HepG2 (cell line): Measurements from ENCODE around the gene GPS1.

Experiments used
- CCAR2 ChIP-seq: fragments of 200-400 bp; formaldehyde crosslinking; optimal IDR thresholded peaks from 2 replicates; pipeline ENCODE3; 2018; ENCODE audit warnings: low read depth, mild to moderate bottlenecking, low read length, moderate library complexity
- DR1 ChIP-seq: sonication (generic); formaldehyde crosslinking; IDR thresholded peaks from 2 replicates; pipeline ENCODE4 v1.8.0; 2021; ENCODE audit warnings: mild to moderate bottlenecking, missing genetic modification reagents, inconsistent platforms
- EZH2 ChIP-seq: conservative IDR thresholded peaks from 2 replicates; pipeline ENCODE4 v1.6.1; 2012; ENCODE audit warnings: mild to moderate bottlenecking, low read depth, low read length, moderate library complexity
- PCBP1 ChIP-seq: fragments of 200-400 bp; formaldehyde crosslinking; IDR thresholded peaks from 2 replicates; pipeline ENCODE4 v1.6.1; 2017; ENCODE audit warnings: mild to moderate bottlenecking, low read depth, low read length, borderline replicate concordance
- TAF1 ChIP-seq: sonication (generic); formaldehyde crosslinking; IDR thresholded peaks from 2 replicates; pipeline ENCODE4 v1.4.0; 2020; ENCODE audit warnings: missing genetic modification reagents
- ZFP36 ChIP-seq: fragments of 150-350 bp; IDR thresholded peaks from 2 replicates; pipeline ENCODE4 v1.6.1; 2018; ENCODE audit warnings: borderline replicate concordance, low read length, low read depth; ENCODE audit not compliant: partially characterized antibody
- TF ChIP-seq, protein P1 (sequence below): sonication (generic); formaldehyde crosslinking; IDR thresholded peaks from 2 replicates; pipeline ENCODE4 v1.5.0; 2020; ENCODE audit warnings: mild to moderate bottlenecking, missing genetic modification reagents, moderate library complexity
- TF ChIP-seq, protein P2 (sequence below): sonication (generic); formaldehyde crosslinking; IDR thresholded peaks from 2 replicates; pipeline ENCODE4; 2020; ENCODE audit warnings: missing genetic modification reagents, mild to moderate bottlenecking, borderline replicate concordance

DNA sequence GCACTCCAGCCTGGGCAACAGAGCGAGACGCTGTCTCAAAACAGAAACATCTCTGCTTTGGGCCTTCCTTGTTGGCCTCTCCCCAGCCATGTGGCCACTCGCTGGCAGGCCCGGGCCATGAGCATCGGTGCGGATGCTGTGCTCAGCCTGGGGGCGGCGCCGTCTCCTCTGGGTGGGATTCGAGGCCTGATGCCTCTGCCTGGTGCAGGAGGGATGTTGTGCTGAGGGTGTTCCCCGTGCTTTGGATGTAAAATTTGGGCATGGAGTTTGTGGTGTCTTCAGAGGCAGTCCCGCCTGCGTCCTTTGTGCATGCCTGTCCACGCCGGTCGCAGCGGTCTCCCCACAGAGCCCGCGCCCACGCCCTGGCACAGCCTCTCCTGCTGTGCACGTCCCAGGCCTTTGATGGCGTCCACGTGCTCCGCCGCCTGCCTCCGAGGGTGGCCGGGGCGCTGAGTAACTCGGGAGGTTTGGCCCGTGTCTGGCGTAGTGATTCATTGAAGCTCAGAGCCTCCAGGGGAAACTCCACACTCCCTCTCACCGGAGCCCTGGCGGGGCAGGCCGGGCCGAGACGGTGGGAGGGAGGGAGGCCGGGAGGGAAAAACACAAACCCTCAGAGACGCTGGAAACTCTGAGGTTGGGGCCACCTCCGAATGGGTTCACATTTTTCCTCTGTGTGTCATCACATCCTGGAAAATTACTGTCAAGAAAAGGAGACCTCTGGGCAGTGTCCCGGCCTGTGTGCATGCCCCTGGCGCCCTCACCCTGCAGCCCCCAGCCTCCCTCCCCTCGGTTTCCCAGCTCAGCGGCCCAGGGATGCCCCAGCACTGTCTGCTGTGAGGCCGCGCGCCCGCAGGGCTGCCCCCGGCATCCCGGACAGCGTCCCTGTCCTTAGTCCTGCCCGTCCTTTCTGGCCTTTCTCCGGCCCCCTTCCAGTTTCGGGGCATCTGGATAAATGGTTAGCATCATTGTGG, 48.0 kb upstream of the GPS1 start:
- TF ChIP-seq TAF1 (CRISPR knock-in tag) = peak; percentile 61
- no peak for TF ChIP-seq ZFP36
- TF ChIP-seq EZH2 = no peak
- TF ChIP-seq, protein P1, sequence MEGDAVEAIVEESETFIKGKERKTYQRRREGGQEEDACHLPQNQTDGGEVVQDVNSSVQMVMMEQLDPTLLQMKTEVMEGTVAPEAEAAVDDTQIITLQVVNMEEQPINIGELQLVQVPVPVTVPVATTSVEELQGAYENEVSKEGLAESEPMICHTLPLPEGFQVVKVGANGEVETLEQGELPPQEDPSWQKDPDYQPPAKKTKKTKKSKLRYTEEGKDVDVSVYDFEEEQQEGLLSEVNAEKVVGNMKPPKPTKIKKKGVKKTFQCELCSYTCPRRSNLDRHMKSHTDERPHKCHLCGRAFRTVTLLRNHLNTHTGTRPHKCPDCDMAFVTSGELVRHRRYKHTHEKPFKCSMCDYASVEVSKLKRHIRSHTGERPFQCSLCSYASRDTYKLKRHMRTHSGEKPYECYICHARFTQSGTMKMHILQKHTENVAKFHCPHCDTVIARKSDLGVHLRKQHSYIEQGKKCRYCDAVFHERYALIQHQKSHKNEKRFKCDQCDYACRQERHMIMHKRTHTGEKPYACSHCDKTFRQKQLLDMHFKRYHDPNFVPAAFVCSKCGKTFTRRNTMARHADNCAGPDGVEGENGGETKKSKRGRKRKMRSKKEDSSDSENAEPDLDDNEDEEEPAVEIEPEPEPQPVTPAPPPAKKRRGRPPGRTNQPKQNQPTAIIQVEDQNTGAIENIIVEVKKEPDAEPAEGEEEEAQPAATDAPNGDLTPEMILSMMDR (CRISPR knock-in tag) = peak; percentile 51
- TF ChIP-seq DR1 (CRISPR knock-in tag) = peak; percentile 53; the same call in 1 of the 2 replicates
- TF ChIP-seq, protein P2, sequence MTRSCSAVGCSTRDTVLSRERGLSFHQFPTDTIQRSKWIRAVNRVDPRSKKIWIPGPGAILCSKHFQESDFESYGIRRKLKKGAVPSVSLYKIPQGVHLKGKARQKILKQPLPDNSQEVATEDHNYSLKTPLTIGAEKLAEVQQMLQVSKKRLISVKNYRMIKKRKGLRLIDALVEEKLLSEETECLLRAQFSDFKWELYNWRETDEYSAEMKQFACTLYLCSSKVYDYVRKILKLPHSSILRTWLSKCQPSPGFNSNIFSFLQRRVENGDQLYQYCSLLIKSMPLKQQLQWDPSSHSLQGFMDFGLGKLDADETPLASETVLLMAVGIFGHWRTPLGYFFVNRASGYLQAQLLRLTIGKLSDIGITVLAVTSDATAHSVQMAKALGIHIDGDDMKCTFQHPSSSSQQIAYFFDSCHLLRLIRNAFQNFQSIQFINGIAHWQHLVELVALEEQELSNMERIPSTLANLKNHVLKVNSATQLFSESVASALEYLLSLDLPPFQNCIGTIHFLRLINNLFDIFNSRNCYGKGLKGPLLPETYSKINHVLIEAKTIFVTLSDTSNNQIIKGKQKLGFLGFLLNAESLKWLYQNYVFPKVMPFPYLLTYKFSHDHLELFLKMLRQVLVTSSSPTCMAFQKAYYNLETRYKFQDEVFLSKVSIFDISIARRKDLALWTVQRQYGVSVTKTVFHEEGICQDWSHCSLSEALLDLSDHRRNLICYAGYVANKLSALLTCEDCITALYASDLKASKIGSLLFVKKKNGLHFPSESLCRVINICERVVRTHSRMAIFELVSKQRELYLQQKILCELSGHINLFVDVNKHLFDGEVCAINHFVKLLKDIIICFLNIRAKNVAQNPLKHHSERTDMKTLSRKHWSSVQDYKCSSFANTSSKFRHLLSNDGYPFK = no peak; the same call in 1 of the 2 replicates
- TF ChIP-seq CCAR2 = no peak
- TF ChIP-seq PCBP1 = no peak
